GM21576 (cell line): Measurements from ENCODE around the gene VSTM1.
"Not testable (repeated sequence)": the region's sequence is repeated elsewhere in the genome, so short reads cannot be mapped to it uniquely, and the experiment has no call there.

Source experiments
- ATAC-seq: cut with Tn5 transposase; IDR thresholded peaks from one replicate; pipeline ENCODE4 v1.9.1; 2021; ENCODE audit warnings: mild to moderate bottlenecking, moderate library complexity; ENCODE audit not compliant: unreplicated experiment

Gene VSTM1

DNA sequence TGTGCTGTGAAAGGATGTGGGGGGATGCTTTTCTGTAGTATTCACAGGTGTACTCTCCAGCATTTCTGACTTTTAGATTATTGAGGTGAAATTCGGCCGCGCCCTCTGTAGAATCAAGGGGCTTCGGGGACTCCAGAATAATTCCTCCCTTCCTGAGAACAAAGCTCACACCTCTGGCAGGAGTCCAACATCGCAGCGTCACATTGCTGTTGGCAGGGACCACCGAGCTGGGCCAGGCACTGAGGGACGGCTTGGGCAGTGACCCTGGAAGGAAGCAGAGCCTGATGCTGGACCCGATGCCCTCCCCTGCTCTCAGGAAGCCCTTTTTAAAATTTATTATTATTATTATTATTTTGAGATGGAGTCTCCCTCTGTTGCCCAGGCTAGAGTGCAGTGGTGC, 11.2 kb upstream of the VSTM1 start:
- ATAC-seq, result no peak

DNA sequence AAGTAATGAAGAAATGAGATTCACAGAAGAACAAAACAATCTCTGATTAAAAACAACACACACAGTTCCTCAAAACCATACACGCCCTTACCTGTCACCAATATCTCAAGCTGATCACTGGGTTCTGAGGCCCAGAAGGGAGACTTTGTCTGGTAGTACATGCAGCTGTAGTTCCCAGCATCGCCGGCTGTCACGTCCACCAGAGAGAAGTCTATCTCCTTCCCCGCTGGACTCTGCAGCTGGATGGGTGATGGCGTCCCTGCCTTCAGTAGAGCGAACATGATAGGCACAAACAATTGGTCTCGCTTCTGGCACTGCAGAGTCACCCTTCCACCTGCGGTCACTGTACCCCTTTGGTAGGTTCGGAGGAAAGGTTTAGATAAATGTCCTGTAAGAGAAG, 10.1 kb upstream of the VSTM1 start:
- no peak for ATAC-seq

DNA sequence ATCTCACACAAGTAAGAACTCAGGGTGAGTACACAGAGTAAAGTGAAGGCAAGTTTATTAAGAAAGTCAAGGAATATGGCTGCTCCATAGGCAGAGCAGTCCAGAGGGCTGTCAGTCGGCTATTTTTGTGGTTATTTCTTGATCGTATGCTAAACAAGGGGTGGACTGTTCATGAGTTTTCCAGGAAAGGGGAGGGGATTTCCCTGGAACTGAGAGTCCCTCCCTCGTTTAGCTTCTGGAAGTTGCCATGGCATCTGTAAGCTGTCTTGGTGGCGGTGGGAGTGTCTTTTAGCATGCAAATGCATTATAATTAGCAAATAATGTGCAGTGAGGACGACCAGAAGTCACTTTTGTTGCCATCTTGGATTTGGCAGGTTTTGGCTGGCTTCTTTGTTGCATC, 5.8 kb upstream of the VSTM1 start:
- no peak for ATAC-seq

DNA sequence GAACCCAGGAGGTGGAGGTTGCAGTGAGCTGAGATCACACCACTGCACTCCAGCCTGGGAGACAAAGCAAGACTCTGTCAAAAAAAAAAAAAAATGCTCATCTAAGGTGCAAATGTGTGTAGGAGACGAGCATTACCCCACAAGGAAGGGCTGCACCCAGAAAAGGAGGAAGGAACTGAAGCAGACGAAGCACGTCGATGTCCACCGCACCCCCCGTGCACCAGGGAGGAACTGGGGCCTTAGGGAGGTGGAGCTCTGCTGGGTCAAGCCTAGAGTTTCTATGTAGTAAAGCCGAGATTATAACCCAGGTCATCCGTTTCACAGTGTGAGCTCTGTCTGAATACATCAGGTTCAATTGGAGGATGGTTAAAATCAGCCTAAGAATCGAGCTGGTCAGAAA, 1.1 kb downstream of the VSTM1 start:
- ATAC-seq, result no peak

DNA sequence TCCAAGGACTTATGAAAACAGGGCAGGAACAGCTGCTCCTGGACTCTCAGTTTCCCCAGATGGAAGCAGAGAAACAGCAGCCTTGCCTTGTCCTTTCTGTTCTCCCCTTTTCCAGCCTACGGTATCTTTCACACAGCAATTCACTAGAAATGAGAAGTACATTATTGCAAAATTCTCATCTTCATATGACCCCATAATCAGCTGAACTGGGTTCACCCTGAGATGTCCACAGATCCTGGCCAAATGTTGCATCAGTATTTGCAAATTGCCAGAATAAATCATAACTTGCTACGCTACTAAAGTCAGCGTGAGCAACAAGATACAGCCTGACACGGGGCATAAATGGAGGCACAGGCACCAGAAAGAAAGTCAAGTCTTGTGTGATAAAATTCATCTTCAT, 16.1 kb downstream of the VSTM1 start:
- ATAC-seq, result no peak

DNA sequence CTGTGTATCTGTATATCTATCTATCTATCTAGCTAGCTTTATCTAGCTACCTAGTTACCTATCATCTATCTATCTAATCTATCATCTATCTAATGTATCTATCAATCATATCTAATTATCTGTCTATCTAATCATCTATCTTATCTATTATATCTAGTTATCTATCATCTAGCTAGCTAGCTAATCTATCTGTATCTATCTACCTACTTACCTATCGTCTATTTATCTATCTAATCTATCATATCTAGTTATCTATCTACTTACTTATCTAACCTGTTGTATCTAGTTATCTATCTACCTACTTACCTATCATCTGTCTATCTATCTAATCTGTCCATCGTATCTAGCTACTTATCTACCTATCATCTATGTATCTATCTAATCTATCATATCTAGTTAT, 17.9 kb downstream of the VSTM1 start:
- no peak for ATAC-seq

DNA sequence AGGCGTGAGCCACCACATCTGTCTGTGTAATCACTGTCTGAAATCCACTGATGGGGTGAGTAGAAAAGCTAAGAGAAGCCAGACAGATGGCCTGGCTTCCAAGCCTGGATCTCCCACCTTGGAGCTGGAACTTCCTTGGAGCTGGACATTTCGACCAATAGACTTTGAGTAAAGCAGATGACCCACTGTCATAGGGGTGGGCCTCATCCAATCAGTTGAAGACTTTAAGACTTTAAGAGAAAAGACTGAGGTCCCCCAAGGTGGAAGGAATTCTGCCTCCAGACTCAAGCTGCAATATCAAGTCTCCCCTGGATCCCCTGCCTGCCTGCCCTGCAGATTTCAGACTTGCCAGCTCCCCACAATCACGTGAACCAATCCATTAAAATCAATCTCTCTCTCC, 20.7 kb downstream of the VSTM1 start:
- ATAC-seq, result no peak

DNA sequence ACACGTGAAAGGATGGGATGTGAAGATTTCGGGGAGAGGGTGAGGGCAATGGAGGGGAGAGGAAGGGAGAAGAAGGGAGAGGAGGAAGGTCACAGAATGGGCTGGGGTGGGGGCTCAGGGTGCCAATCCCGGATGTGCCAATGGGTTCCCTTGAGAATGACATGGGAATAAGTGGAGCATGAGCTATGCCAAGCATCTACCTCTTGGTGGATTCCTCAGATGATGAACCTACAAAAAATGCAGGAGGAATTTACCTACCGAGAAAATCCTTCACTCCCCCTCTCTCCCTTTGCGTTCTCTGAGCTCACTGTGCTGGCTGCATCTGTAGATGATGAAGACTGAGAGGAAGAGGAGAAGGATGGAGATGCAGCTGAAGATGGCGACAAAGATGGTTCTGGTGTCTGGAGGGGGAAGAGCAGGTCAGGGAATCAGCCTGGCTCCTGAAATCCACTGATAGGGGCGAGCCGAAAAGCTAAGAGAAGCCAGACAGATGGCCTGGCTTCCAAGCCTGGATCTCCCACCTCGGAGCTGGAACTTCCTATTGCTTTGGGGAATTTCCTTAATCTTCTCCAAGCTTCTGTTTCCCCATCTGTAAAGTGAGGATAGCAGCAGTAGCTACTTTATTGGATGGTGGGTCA, 21.6 kb downstream of the VSTM1 start:
- ATAC-seq, result no peak

DNA sequence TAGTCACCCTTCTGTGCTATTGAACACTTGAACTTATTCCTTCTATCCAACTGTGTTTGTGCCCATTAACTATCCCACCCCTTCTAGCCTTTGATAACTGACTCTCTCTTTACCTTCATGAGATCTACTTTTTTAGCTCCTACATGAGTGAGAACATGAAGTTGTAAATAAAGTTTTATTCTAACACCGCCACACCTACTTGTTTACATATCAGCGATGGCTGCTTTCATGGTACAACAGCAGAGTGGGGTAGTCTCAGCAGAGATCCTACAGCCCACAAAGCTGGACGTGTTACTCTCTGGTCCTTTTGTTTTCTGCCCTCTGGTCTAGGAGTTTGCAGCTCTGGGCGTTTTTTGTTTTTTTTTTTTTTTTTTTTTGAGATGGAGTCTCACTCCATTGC, 23.7 kb downstream of the VSTM1 start:
- ATAC-seq, result no peak

DNA sequence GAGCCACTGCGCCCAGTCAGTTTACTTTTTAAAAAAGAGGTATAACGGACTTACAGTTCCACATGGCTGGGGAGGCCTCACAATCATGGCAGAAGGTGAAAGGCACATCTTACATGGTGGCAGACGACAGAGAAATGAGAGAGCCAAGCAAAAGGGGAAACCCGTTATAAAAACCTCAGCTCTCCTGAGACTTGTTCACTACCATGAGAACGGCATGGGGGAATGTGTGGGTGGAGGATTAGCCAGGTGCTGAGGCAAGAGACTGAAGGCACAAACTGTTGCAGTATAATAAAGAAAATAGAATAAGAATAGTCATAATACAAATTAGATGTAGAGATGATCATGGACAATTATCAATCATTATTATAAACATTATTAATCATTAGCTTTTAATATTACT, 27.2 kb downstream of the VSTM1 start:
- ATAC-seq, result not testable (repeated sequence)

DNA sequence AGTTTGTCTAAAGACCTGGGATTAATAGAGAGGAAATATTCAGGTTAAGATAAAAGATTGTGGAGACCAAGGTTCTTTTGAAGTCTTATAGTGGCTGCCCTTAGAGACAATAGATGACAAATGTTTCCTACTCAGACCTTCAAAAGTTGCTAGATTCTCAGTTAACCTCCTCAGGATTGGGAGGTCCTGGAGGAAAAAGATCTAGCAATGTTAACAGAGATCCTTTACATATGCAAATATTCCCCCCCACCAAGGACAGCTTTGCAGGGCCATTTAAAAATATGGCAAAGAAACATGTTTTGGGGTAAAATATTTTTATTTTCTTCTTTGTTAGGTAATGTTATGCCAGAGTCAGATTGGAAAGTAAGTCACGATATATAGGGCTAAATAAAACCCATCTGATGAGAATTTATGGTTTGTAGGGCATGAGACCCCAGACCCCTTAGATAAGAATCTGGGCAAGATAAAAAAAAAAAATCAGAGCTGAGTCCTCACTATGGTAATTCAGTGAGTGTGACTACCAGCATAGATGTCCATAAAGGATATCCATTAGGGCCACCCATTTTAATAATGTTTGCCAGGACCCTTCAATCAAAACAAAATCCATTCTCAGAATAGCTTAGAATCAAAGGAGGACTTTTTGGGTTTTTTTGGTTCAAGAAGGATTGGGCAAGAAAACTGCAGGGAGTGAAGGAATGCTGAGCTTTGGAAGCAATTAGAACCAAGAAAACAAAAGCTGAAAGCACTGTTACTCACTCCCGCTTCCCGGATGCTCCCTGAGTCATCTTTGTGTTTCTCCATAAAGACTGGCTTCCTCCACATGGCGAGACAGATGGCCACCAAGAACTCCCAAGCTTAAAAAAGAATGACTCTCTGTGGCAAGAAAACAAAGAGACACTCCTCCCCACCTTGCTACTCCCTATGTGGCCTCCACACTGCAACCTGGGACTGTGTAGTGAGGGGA, 28.2 kb downstream of the VSTM1 start:
- no peak for ATAC-seq

DNA sequence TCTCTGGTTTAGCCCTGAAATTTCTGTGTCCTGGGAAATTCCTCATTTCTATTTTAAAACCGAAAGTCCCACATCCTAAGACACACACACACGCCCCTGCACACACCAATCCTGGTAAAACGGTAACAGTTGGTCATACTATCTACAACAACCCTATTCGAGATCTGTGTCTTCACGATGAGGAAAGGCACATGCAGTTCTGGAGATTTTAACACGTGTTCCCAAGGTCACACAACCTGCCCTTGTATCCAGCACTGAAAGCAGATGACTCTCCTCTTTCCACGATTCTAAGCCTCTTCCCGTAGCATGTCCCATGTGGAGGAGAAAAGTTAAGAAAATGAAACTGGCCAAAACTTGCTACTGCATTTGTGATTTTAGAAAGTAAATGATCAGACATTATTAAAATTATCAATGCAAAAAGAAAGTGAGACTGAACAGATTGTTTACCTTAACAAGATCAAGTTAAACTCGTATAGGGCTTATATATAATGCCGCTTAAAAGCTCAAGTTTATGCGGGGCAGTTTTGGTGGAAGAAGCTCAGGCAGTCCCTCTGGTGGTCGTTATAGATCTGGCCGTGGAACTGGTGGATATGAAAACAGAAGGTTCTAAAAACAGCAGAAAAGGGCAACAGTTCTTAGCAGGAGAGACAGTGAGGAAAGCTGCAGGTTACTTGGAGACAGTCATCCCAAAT, 32.7 kb downstream of the VSTM1 start:
- ATAC-seq, result no peak

DNA sequence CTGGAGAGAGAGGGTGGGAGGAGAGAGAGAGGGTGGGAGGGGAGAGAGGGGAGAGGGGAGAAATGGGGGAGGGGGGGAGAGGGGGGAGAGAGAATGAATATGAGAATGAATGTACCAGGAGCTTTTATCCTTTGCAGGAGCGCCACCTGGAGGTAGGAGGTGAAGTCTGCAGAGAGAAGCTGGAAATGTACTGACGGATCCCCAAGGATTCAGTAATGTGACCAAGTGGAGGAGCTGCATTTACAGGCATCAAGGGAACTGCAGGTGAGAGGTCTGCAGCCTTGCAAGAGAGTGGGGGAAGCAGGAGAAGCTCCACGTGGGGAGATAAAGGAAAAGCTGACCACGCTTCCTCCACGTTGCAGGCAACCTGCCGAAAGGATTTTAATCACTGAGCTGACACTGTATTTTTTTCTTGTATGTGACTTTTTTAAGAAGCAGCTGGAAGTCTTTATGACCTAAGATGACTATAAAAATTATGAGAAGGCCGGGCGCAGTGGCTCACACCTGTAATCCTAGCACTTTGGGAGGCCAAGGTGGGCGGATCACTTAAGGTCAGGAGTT, 33.7 kb downstream of the VSTM1 start:
- ATAC-seq, result no peak

DNA sequence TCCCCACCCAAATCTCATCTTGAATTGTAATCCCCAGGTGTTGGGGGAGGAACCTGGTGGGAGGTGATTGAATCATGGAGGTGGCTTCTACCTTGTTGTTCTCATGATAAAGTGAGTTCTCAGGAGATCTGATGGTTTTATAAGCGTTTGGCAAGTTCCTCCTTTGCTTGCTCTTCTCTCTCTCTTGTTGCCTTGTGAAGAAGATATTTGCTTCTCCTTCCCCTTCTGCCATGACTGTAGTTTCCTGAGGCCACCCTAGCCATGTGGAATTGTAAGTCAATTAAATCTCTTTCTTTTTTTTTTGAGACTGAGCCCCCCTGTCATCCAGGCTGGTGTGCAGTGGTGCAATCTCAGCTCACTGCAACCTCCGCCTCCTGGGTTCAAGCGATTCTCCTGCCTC, 34.4 kb downstream of the VSTM1 start:
- ATAC-seq, result no peak

DNA sequence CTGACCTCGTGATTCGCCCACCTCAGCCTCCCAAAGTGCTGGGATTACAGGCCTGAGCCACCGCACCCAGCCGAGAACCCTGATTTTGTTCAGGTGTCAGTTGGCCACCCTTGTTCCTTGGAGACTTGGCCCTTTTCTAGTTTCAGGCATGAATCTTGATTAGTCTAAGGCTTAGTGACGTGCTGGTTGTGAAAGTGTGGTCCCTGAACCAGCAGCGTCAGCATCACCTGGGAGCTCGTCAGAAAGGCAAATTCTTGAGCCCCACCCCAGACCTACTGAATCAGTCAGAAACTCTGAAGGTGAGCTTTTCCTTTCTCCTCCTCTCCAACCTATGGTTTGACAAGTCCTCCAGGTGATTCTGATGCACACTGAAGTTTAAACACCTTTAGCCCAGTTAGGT, 37.0 kb downstream of the VSTM1 start:
- no peak for ATAC-seq

DNA sequence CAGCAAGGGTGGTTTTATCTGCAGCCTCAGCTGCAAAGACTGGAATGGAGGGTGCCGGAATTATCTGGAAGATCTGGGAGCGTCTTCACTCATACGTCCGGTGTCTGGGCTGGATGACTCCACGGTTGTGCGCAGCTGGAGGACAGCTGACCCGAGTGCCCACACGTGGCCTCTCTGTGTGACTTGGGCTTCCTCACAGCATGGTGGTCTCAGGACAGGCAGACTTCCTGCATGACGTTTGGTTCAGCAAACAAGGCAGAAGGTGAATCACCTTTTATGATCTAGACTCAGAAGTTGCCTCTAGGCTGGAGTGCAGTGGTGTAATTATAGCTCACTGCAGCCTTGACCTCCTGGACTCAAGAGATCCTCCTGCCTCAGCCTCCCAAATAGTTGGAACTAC, 39.0 kb downstream of the VSTM1 start:
- ATAC-seq, result no peak

DNA sequence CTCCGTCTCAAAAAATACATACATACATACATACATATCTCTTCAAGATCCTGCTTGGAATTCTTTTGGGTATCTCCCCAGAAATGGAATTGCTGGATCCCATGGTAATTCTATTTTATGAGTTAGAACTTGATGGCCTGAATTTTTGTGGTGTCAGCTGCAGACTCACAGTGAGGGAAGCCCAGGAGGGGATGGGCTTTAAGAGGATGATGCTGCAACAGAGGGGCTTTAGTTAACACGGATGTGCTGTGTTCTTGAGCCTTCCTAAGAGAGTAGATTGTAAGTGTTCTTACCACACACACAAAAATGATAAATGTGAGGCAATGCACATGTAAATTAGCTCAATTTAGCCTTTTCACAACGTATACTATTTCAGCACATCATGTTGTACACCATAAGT, 40.5 kb downstream of the VSTM1 start:
- no peak for ATAC-seq

DNA sequence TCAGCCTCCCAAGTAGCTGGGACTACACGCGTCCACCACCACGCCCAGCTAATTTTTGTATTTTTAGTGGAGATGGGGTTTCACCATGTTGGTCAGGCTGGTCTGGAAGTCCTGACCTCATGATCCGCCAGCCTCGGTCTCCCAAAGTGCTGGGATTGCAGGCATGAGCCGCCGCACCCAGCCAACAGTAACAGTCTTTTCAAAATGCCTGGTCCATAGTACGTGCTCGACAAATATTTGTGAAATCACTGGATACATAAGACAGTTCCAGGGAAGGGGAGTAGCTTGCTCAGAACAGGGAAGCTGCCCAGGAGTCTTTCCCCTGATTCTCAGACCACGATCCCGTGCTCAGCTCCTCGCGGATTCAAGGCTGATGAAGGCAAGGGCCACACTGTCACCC, 41.8 kb downstream of the VSTM1 start:
- ATAC-seq, result no peak

DNA sequence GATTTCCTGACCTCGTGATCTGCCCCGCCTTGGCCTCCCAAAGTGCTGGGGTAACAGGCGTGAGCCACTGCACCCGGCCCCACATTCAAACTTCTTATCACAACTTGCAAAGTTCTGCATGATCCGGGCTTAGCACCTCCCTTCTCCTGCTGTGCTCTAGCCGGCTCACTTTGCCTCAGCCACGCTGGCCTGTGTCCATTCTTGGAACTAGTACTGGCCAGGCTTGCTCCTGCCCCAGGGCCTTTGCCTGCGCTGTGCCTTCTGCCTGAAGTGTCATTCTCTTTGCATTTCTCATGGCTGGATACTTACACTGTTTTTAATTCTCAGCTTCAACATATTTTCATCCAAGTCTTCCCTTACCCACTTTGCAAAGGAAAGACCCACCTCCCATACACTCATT, 42.3 kb downstream of the VSTM1 start:
- no peak for ATAC-seq

DNA sequence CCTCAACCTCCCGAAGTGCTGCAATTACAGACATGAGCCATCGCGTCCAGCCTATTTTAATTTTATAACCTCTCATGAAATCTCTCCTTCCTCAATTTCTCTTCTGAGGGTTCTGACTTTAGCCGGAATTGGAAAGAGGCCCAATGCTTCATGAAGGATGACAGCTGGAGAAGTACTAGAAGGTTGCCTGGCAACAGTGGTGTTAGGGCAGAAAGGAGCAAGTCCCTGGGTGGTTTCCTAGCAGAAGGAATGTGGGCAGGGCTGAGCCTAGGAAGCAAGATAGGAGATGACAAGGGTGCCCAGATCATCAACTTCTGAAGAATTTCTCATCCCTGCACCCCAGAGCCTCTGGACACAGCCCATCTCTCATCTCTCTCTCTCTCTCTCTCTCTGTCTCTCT, 46.4 kb downstream of the VSTM1 start:
- ATAC-seq, result no peak

DNA sequence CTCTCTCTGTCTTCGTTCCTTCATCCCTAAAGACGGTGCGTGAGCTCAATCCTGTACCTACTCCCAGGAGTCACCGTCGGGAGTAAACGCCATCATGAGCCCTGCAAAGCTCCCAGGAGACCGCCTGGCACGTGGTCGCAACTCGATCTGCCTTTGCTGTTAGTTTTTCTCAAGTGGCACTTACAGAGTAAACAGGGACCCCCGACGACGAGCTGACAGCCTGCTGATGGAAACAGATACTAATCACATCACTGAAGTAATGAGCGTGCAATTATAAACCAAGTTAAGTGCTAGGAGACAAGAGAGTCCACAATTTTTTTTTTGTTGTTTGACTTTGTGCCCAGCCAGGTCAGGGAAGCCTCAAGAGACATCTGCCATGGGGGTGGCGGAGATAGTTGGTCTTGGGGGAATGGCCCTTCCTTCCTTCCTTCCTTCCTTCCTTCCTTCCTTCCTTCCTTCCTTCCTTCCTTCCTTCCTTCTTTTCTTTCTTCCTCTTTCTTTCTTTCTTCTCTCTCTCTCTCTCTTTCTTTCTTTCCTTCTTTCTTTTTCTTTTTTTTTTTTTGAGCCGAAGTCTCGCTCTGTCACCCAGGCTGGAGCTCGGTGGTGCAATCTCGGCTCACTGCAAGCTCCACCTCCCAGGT, 48.7 kb downstream of the VSTM1 start:
- no peak for ATAC-seq
